ENCODE results near the gene CPSF7.
"Not testable (repeated sequence)": the region's sequence is repeated elsewhere in the genome, so short reads cannot be mapped to it uniquely, and the experiment has no call there.

Gene CPSF7

DNA sequence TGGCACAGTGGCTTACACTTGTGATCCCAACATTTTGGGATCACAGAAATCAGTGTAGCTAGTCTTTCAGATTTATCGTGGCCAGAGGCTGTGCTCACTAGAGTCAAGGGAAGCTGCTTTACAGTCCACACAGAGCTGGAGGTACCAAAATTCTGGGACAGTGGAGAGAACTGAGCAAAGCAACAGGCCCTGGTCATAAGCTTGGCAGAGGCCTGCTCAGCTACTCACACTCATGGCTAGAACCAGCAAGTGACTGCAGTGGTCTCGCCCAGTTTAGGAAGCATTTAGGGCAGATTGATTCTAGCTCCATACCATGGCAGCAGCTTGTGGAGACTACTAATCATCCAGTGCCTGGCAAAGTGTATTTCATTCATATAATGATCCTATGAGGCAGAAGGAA is 28.6 kb downstream of the CPSF7 start:
- TF ChIP-seq CTCF (conservative IDR thresholded peaks at IDR 0.05; ENCODE audit: low read depth, low read length): no peak
- no peak overlapping the region for H3K4me3 ChIP-seq (ENCODE audit: low read depth, low read length)
- no peak for DNase-seq (ENCODE audit: low read depth)

- peak; percentile 53 for TF ChIP-seq CTCF (conservative IDR thresholded peaks at IDR 0.05; ENCODE audit: low read depth, low read length)
- H3K4me3 ChIP-seq (ENCODE audit: low read depth, low read length): peak overlapping the region; percentile 70
- DNase-seq (ENCODE audit: low read depth): peak; percentile 53
Measured at GRCh38 chr11:61392981-61393595, 36.7 kb downstream of the CPSF7 start.

DNA sequence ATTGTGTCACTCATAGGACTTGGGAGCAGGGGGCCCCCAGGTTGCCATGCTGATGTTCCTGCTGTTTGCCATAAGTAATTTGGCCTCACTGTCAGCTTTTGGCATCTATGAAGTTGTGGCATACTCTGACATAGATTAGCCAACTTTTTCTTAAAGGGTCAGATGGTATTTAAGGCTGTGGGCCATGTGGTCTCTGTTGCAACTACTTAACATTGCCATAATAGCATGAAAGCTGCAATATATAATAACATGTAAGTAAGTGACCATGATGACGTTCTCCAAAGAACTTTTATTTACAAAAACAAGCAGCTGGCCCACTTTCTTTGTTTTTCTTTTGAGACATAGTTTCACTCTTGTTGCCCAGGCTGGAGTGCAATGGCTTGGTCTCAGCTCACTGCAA is 39.6 kb downstream of the CPSF7 start:
- no peak for TF ChIP-seq CTCF (conservative IDR thresholded peaks at IDR 0.05; ENCODE audit: low read depth, low read length)
- H3K4me3 ChIP-seq (ENCODE audit: low read depth, low read length): no peak overlapping the region
- no peak for DNase-seq (ENCODE audit: low read depth)

GRCh38 chr11:61384271-61385242 is 45.2 kb downstream of the CPSF7 start:
- TF ChIP-seq CTCF (conservative IDR thresholded peaks at IDR 0.05; ENCODE audit: low read depth, low read length): peak; percentile 73
- no peak overlapping the region for H3K4me3 ChIP-seq (ENCODE audit: low read depth, low read length)
- DNase-seq (ENCODE audit: low read depth): peak; percentile 69

DNA sequence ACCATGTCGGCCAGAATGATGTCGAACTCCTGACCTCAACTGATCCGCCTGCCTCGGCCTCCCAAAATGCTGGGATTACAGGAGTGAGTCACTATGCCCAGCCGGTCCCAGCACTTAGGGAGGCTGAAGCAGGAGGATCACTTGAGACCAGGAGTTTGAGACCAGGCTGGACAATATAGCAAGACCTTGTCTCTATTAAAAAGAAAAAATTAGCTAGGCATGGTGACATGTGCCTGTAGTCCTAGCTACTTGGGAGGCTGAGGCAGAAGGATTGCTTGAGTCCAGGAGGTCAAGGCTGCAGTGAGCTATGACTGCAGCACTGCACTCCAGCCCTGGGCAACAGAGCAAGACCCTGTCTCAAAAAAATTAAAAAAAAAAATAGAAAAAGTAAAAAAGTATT is 45.9 kb downstream of the CPSF7 start:
- DNase-seq (ENCODE audit: low read depth); H3K4me3 ChIP-seq (ENCODE audit: low read depth, low read length): not testable (repeated sequence)

GRCh38 chr11:61380884-61381283 is 48.9 kb downstream of the CPSF7 start:
- no peak for TF ChIP-seq CTCF (conservative IDR thresholded peaks at IDR 0.05; ENCODE audit: low read depth, low read length)
- H3K4me3 ChIP-seq (ENCODE audit: low read depth, low read length): no peak overlapping the region
- no peak for DNase-seq (ENCODE audit: low read depth)

GRCh38 chr11:61378713-61379313 is 51.0 kb downstream of the CPSF7 start:
- TF ChIP-seq CTCF (conservative IDR thresholded peaks at IDR 0.05; ENCODE audit: low read depth, low read length): no peak
- no peak overlapping the region for H3K4me3 ChIP-seq (ENCODE audit: low read depth, low read length)
- peak; percentile 98 for DNase-seq (ENCODE audit: low read depth)

All from choroid plexus epithelial cell (primary cell).